Measurements from ENCODE around the gene MALT1.

DNA sequence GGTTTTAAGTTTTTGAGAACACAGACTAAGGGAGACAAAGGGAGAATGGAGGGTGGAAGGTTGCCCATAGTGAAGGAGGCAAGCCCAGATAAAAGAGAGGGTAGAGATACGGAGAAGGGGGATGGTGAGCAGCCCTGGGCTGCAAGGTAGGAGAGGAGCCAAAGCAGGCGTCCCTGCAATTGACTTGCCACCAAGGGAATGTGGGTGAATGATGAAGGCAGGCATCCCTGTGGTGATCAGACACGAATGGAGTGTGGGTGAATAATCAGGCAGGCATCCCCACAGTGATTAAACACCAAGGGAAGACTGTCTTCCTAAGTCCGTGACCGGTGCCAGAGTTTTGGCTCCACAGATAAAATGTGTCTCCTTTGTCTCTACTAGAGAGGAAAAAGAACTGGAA is 25.9 kb upstream of the MALT1 start:
- TF ChIP-seq, protein P1, sequence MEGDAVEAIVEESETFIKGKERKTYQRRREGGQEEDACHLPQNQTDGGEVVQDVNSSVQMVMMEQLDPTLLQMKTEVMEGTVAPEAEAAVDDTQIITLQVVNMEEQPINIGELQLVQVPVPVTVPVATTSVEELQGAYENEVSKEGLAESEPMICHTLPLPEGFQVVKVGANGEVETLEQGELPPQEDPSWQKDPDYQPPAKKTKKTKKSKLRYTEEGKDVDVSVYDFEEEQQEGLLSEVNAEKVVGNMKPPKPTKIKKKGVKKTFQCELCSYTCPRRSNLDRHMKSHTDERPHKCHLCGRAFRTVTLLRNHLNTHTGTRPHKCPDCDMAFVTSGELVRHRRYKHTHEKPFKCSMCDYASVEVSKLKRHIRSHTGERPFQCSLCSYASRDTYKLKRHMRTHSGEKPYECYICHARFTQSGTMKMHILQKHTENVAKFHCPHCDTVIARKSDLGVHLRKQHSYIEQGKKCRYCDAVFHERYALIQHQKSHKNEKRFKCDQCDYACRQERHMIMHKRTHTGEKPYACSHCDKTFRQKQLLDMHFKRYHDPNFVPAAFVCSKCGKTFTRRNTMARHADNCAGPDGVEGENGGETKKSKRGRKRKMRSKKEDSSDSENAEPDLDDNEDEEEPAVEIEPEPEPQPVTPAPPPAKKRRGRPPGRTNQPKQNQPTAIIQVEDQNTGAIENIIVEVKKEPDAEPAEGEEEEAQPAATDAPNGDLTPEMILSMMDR (IDR thresholded peaks at IDR 0.05) = no peak
- no peak for TF ChIP-seq EZH2 (IDR thresholded peaks at IDR 0.05)
